Body of pancreas (tissue), 4 donors: ENCODE results near the gene OR56B4. TPM values are rescaled to one million over a fixed set of nuclear protein-coding genes. Genes with fewer than 3 reads are reported as not detected.

Experiments
- ATAC-seq: fragments of 150-250 bp; one replicate; pipeline ENCODE4 v1.9.1; 2016
- DNase-seq, 4 donors: peaks; one replicate each; pipeline ENCODE4 v3.0.0-alpha.2; 2019
- H3K27ac ChIP-seq, 4 donors: fragments of 200-600 bp; sonication (generic); 1 replicate in 3 of 4; 2 replicates in 1 of 4; pipeline versions ENCODE4 v1.5.1 to v1.6.1; 2016 to 2019; ENCODE audit warnings: mild to moderate bottlenecking in 1 of 4, mixed read lengths in 1 of 4, moderate library complexity in 1 of 4
- H3K27me3 ChIP-seq, 2 donors: fragments of 200-600 bp; sonication (generic); one replicate each; pipeline ENCODE4 v1.6.0; 2016; ENCODE audit warnings: mild to moderate bottlenecking in 1 of 2
- H3K36me3 ChIP-seq, 2 donors: fragments of 200-600 bp; sonication (generic); replicated peaks in 1 of 2; 2 replicates each; pipeline ENCODE4 v1.5.1; 2016; ENCODE audit warnings: low read depth in 2 of 2; ENCODE audit not compliant: insufficient read depth in 1 of 2
- H3K4me1 ChIP-seq: fragments of 200-600 bp; sonication (generic); one replicate; pipeline ENCODE4 v1.6.0; 2016
- H3K4me3 ChIP-seq, 2 donors: fragments of 200-600 bp; sonication (generic); 1 replicate in 1 of 2; 2 replicates in 1 of 2; pipeline ENCODE4 v1.5.1; 2016 to 2019
- H3K9me3 ChIP-seq, 3 donors: fragments of 200-600 bp; sonication (generic); 1 replicate in 2 of 3; 2 replicates in 1 of 3; pipeline ENCODE4 v1.5.1; 2016
- POLR2A ChIP-seq, 3 donors: fragments of 450-650 bp; IDR thresholded peaks; one replicate each; pipeline ENCODE4 v1.6.1; 2016; ENCODE audit warnings: antibody characterized with exemption in 3 of 3, mild to moderate bottlenecking in 2 of 3
- WGBS, 2 donors: methylation state at CpG; one replicate each; pipeline ENCODE4 v1.1.5; 2017; 5-methylcytosine and 5-hydroxymethylcytosine counted together
- intact Hi-C: fragments of 100-400 bp; cut with DNase I; formaldehyde crosslinking; loops from one replicate; pipeline ENCODE4 v1.15.1; 2023
- total RNA-seq, 2 donors: library from RNA; depleted of rRNA; stranded (reverse); fragments of >200 nt; gene quantifications; one replicate each; pipeline ENCODE4 v1.1.0, GENCODE V29; 2016
- TF ChIP-seq, protein P1 (sequence below), 7 experiments: fragments of 450-650 bp in 4 of 7; fragments of 200-600 bp in 3 of 7; sonication (generic) in 3 of 7; IDR thresholded peaks; one replicate each; pipeline ENCODE4 v1.5.1; 2016 to 2019; ENCODE audit warnings: antibody characterized with exemption in 7 of 7

OR56B4 gene
- total RNA-seq, 2 donors from 2014 or later: not detected

DNA sequence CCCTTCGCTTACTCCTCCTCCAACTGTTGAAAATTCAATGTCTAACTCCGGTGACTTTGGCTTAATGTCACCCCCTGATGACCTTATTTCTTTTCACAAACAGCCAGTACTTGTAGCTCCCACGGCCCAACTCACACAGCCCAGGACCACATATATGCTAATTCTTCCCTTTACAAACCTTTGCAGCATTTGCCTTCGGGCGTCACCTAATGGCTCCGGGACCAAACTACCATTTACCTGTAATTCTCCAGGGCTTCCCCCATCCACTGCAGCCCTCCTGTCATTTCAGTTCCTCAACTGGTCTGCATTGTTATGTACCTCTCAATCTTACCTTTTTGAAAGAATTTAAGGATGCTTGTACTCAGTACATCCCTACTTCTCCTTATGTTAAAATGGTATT, 29.8 kb upstream of the OR56B4 start:
- no peak overlapping the region for H3K4me3 ChIP-seq
- WGBS, 2 donors: 78 to 85% methylated on average over 6 of the region's 6 CpGs
- H3K27ac ChIP-seq: no peak overlapping the region
- no peaks in the 10 kb centered on the region for H3K27me3 ChIP-seq
- DNase-seq: no peak
- peaks cover 0 to 6% (median 0%) of the 10 kb centered on the region in 3 donors for H3K9me3 ChIP-seq
- ATAC-seq: no peak
- no peaks in the 10 kb centered on the region for H3K36me3 ChIP-seq
- H3K4me1 ChIP-seq: no peaks in the 10 kb centered on the region
- TF ChIP-seq POLR2A (IDR thresholded peaks at IDR 0.05): no peak
- TF ChIP-seq, protein P1, sequence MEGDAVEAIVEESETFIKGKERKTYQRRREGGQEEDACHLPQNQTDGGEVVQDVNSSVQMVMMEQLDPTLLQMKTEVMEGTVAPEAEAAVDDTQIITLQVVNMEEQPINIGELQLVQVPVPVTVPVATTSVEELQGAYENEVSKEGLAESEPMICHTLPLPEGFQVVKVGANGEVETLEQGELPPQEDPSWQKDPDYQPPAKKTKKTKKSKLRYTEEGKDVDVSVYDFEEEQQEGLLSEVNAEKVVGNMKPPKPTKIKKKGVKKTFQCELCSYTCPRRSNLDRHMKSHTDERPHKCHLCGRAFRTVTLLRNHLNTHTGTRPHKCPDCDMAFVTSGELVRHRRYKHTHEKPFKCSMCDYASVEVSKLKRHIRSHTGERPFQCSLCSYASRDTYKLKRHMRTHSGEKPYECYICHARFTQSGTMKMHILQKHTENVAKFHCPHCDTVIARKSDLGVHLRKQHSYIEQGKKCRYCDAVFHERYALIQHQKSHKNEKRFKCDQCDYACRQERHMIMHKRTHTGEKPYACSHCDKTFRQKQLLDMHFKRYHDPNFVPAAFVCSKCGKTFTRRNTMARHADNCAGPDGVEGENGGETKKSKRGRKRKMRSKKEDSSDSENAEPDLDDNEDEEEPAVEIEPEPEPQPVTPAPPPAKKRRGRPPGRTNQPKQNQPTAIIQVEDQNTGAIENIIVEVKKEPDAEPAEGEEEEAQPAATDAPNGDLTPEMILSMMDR (IDR thresholded peaks at IDR 0.05): no peak
- intact Hi-C loops: no loop called here

DNA sequence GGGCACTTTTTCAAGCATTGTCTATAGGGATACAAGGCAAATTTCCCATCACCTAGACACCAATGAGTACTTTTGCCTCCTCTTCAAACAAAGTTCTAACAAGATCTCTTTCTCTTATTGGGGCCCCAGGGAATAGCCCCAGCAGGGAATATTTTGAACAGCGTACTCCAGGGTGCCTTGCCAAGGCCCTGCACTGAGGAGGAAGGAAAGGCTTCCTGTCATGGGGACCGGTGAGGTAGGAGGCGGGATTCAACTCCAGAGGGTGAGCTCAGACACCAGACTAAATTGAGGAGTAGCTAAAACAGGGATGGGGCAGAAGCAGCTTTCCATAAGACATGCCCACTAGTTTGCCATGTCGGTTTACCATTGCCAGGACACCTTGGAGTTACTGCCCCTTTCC, 28.0 kb upstream of the OR56B4 start:
- intact Hi-C loops: no loop called here
- Histone ChIP-seq H3K4me1 (no peaks in the 10 kb centered on the region), H3K9me3 (peaks cover 0 to 6% (median 0%) of the 10 kb centered on the region in 3 donors), H3K4me3 (no peak overlapping the region), H3K27me3 (no peaks in the 10 kb centered on the region), H3K27ac (no peak overlapping the region), H3K36me3 (no peaks in the 10 kb centered on the region)
- 67 to 81% methylated on average over 4 of the region's 4 CpGs for WGBS, 2 donors
- DNase-seq (no peak), ATAC-seq (no peak)
- TF ChIP-seq, protein P1 (IDR thresholded peaks at IDR 0.05): no peak
- no peak for TF ChIP-seq POLR2A (IDR thresholded peaks at IDR 0.05)

DNA sequence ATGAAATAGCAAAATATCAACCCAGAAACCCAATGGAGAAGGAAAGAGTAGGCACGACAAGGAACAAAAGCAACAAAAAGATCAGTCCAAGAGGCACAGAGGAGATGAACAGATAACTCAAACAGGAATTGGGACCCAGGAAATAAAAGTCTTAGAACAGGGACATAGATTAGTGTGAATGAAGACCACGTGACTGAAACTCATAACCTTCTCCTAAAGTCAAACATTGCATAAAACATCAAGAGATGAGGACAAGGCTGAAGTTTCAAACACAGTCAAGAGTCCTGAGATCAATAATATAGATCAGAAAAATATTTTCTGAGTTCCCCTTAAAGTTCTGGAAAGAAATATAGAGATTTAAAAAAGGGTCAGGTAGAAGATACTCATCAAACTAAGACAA, 24.4 kb upstream of the OR56B4 start:
- TF ChIP-seq, protein P1 (IDR thresholded peaks at IDR 0.05): no peak
- no peak for TF ChIP-seq POLR2A (IDR thresholded peaks at IDR 0.05)
- Histone ChIP-seq H3K36me3 (no peaks in the 10 kb centered on the region), H3K27ac (no peak overlapping the region), H3K4me3 (no peak overlapping the region), H3K4me1 (no peaks in the 10 kb centered on the region), H3K27me3 (no peaks in the 10 kb centered on the region), H3K9me3 (no peaks in the 10 kb centered on the region)
- WGBS, 2 donors: 53 to 67% methylated on average over 2 of the region's 2 CpGs
- intact Hi-C loops: no loop called here
- DNase-seq (no peak), ATAC-seq (no peak)

DNA sequence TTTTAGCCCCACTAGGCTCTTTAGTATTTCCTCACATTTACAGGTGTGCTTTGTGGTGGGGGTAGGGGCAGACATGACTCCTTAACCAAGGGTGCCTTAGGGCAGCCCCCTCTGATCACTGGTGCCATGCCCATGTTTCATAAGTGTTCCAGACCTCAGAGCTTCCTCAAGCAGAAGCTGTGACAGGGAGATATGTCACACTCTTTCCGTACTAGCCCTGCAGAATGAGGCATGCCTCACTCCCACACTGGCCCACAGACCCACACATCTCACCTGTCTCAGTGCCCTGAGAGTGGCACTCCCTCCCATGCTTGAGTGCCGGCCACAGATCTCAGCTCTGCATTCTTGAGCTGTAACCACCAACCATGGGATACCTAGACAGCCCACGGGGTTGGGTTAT, 22.9 kb upstream of the OR56B4 start:
- intact Hi-C loops: no loop called here
- Histone ChIP-seq H3K27ac (no peak overlapping the region), H3K4me3 (no peak overlapping the region), H3K27me3 (no peaks in the 10 kb centered on the region), H3K36me3 (no peaks in the 10 kb centered on the region), H3K9me3 (no peaks in the 10 kb centered on the region), H3K4me1 (no peaks in the 10 kb centered on the region)
- no peak for TF ChIP-seq POLR2A (IDR thresholded peaks at IDR 0.05)
- TF ChIP-seq, protein P1 (IDR thresholded peaks at IDR 0.05): no peak
- no peak for DNase-seq
- WGBS, 2 donors: 56 to 69% methylated on average over 2 to 3 of the region's 3 CpGs
- no peak for ATAC-seq

DNA sequence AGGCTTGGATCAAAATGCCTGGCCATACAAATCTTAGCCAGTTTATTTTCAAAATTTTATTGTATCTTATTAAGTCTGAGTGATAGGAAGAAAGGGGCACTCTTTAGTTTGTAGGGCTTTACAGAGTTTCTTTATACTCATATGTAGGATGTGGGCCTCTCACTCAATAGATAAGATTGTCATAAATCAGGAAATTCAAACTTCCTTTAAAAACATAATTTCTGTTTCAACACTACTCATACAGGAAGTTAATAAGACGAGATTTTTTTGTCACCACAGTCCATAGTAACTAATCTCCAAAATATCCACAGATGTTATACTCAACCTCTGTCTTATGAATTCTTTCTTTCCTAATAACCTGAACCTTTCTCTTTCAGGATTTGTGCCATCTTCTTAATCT, 13.3 kb upstream of the OR56B4 start:
- Histone ChIP-seq H3K9me3 (no peaks in the 10 kb centered on the region), H3K27ac (no peak overlapping the region), H3K4me3 (no peak overlapping the region), H3K36me3 (no peaks in the 10 kb centered on the region), H3K4me1 (no peaks in the 10 kb centered on the region), H3K27me3 (no peaks in the 10 kb centered on the region)
- TF ChIP-seq, protein P1 (IDR thresholded peaks at IDR 0.05): no peak
- no peak for TF ChIP-seq POLR2A (IDR thresholded peaks at IDR 0.05)
- WGBS, 2 donors: 15 to 21% methylated on average over 1 of the region's 1 CpG
- intact Hi-C loops: no loop called here
- ATAC-seq: no peak
- DNase-seq: no peak
